OCI-LY1 (cell line): ENCODE results near the gene SH3RF3.
"Not testable (repeated sequence)": the region's sequence is repeated elsewhere in the genome, so short reads cannot be mapped to it uniquely, and the experiment has no call there.

Source experiments
- H2AFZ ChIP-seq: fragments of 200-600 bp; sonication (generic), shearing (Covaris generic); 2 replicates; pipeline ENCODE4 v1.6.0; 2014; ENCODE audit warnings: antibody characterized with exemption, mild to moderate bottlenecking, low read length
- H3F3A ChIP-seq: fragments of 200-600 bp; sonication (generic), shearing (Covaris generic); 2 replicates; pipeline ENCODE4 v1.6.0; 2014; ENCODE audit warnings: mild to moderate bottlenecking, antibody characterized with exemption, low read length, moderate library complexity; ENCODE audit not compliant: insufficient read depth
- H3K27ac ChIP-seq: fragments of 200-600 bp; sonication (generic); 2 replicates; pipeline ENCODE4 v1.5.1; 2014; ENCODE audit warnings: low read length, mixed run types, mild to moderate bottlenecking, low read depth; ENCODE audit not compliant: poor library complexity, severe bottlenecking
- H3K27me3 ChIP-seq: fragments of 200-600 bp; sonication (generic); 2 replicates; pipeline ENCODE4 v1.6.0; 2014; ENCODE audit warnings: antibody characterized with exemption, mild to moderate bottlenecking, low read length, moderate library complexity; ENCODE audit not compliant: insufficient read depth
- H3K36me3 ChIP-seq: fragments of 200-600 bp; sonication (generic); 2 replicates; pipeline ENCODE4 v1.6.1; 2014; ENCODE audit warnings: mild to moderate bottlenecking, antibody characterized with exemption, low read length, moderate library complexity, mixed read lengths; ENCODE audit not compliant: insufficient read depth
- H3K4me1 ChIP-seq: fragments of 200-600 bp; sonication (generic); 2 replicates; pipeline ENCODE4 v1.5.1; 2014; ENCODE audit warnings: mild to moderate bottlenecking, low read length, moderate library complexity; ENCODE audit not compliant: insufficient read depth, severe bottlenecking
- H3K4me2 ChIP-seq: fragments of 200-600 bp; sonication (generic), shearing (Covaris generic); 2 replicates; pipeline ENCODE4 v1.6.1; 2014; ENCODE audit warnings: low read length
- H3K4me3 ChIP-seq: fragments of 200-600 bp; sonication (generic); 2 replicates; pipeline ENCODE4 v1.5.1; 2014; ENCODE audit warnings: low read length, low read depth, mild to moderate bottlenecking, mixed read lengths; ENCODE audit not compliant: poor library complexity, severe bottlenecking
- H3K79me2 ChIP-seq: fragments of 200-600 bp; shearing (Covaris generic); 2 replicates; pipeline ENCODE4 v1.6.1; 2016; ENCODE audit warnings: mixed run types, low read length, mixed read lengths; ENCODE audit not compliant: insufficient read depth
- H3K9ac ChIP-seq: fragments of 200-600 bp; sonication (generic), shearing (Covaris generic); 2 replicates; pipeline ENCODE4 v1.6.1; 2014; ENCODE audit warnings: mild to moderate bottlenecking, low read length, mixed read lengths
- H3K9me2 ChIP-seq: fragments of 200-600 bp; sonication (generic), shearing (Covaris generic); 2 replicates; pipeline ENCODE4 v1.6.1; 2014; ENCODE audit warnings: low read depth, mild to moderate bottlenecking, low read length, mixed read lengths
- H3K9me3 ChIP-seq: fragments of 200-600 bp; shearing (Covaris generic); 2 replicates; pipeline ENCODE4 v1.6.1; 2014; ENCODE audit warnings: low read length, mixed read lengths
- H4K20me1 ChIP-seq: fragments of 200-600 bp; sonication (generic), shearing (Covaris generic); 2 replicates; pipeline ENCODE4 v1.6.0; 2016; ENCODE audit warnings: mild to moderate bottlenecking, low read length; ENCODE audit not compliant: insufficient read depth
- CTCF ChIP-seq: fragments of 200-600 bp; sonication (generic), shearing (Covaris generic); IDR thresholded peaks from 2 replicates; pipeline ENCODE4 v1.5.1; 2017; ENCODE audit warnings: mild to moderate bottlenecking, antibody characterized with exemption, low read length, moderate library complexity, mixed read lengths
- EZH2 ChIP-seq: fragments of 200-600 bp; sonication (generic), shearing (Covaris generic); IDR thresholded peaks from 2 replicates; pipeline ENCODE4 v1.8.0; 2017; ENCODE audit warnings: borderline replicate concordance, mixed run types, mild to moderate bottlenecking, antibody characterized with exemption, low read length, moderate library complexity, mixed read lengths

SH3RF3 gene

GRCh38 chr2:109110170-109110569 lies 18.8 kb upstream of the SH3RF3 start:
- TF ChIP-seq EZH2 (no peak), CTCF (no peak)
- Histone ChIP-seq H4K20me1 (no peaks in the 10 kb centered on the region), H3K36me3 (no peaks in the 10 kb centered on the region), H3K27me3 (no peaks in the 10 kb centered on the region), H3K9me2 (no peaks in the 10 kb centered on the region), H3K9me3 (no peaks in the 10 kb centered on the region), H3F3A (no peaks in the 10 kb centered on the region), H3K4me3 (no peak overlapping the region), H3K4me2 (no peak overlapping the region), H3K79me2 (no peaks in the 10 kb centered on the region), H2AFZ (no peak overlapping the region), H3K27ac (no peak overlapping the region), H3K9ac (no peak overlapping the region), H3K4me1 (no peaks in the 10 kb centered on the region)

GRCh38 chr2:109117181-109117580 lies 11.8 kb upstream of the SH3RF3 start:
- not testable (repeated sequence) for H3K9me3 ChIP-seq, H3K36me3 ChIP-seq, H3K27me3 ChIP-seq, H3K4me2 ChIP-seq, H3K9ac ChIP-seq, H3F3A ChIP-seq, H4K20me1 ChIP-seq, H3K4me1 ChIP-seq, H3K4me3 ChIP-seq, H3K79me2 ChIP-seq, H3K9me2 ChIP-seq, H2AFZ ChIP-seq, H3K27ac ChIP-seq

- Histone ChIP-seq H2AFZ (no peak overlapping the region), H3K27me3 (no peaks in the 10 kb centered on the region), H3K4me3 (no peak overlapping the region), H3K79me2 (no peaks in the 10 kb centered on the region), H3K4me2 (no peak overlapping the region), H3K9me3 (no peaks in the 10 kb centered on the region), H3K4me1 (no peaks in the 10 kb centered on the region), H3K36me3 (no peaks in the 10 kb centered on the region), H3F3A (no peaks in the 10 kb centered on the region), H4K20me1 (no peaks in the 10 kb centered on the region), H3K27ac (no peak overlapping the region), H3K9me2 (no peaks in the 10 kb centered on the region), H3K9ac (no peak overlapping the region)
- TF ChIP-seq EZH2 (no peak), CTCF (no peak)
These were observed 11.2 kb upstream of the SH3RF3 start for GRCh38 chr2:109117780-109118179.

GRCh38 chr2:109118321-109118720 lies 10.7 kb upstream of the SH3RF3 start:
- Histone ChIP-seq H2AFZ (no peak overlapping the region), H3K9ac (no peak overlapping the region), H3K27me3 (no peaks in the 10 kb centered on the region), H3K4me3 (no peak overlapping the region), H3K79me2 (no peaks in the 10 kb centered on the region), H3K9me2 (no peaks in the 10 kb centered on the region), H3K4me1 (no peaks in the 10 kb centered on the region), H3K4me2 (no peak overlapping the region), H4K20me1 (no peaks in the 10 kb centered on the region), H3K9me3 (no peaks in the 10 kb centered on the region), H3K27ac (no peak overlapping the region), H3K36me3 (no peaks in the 10 kb centered on the region), H3F3A (no peaks in the 10 kb centered on the region)
- no peak for TF ChIP-seq CTCF
- TF ChIP-seq EZH2, result no peak
